GM23248 (cell line): Measurements from ENCODE around the gene XRRA1.

Source experiments
- EZH2 ChIP-seq: fragments of 200-600 bp; sonication (generic); IDR thresholded peaks from 2 replicates; pipeline ENCODE4 v1.6.1; 2018; ENCODE audit warnings: antibody characterized with exemption, mild to moderate bottlenecking; ENCODE audit not compliant: insufficient read depth, poor library complexity, severe bottlenecking
- EZH2phosphoT487 ChIP-seq: fragments of 200-600 bp; sonication (generic); IDR thresholded peaks from 2 replicates; pipeline ENCODE4 v1.6.1; 2018; ENCODE audit warnings: antibody characterized with exemption, moderate library complexity, mild to moderate bottlenecking, low read depth; ENCODE audit not compliant: insufficient read depth

DNA sequence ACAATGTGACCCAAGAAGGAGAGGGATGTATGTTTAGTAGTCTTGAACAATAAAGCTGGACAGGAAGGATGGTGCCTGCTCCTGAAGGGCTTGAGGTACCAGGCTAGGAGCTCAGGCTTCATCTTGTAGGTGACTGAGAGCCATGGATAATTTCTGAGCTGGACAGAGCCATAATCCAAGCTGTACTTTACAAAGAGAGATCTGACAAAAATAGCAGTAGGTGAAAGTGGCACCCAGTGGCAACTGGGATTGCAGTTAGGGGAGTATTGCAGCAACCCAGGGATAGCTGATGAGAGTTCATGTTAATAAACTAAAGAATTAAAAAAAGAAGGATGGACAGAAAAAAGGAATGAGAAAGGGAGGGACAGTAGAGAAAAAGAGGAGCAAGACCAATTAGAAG is 7.4 kb downstream of the XRRA1 start:
- TF ChIP-seq EZH2, result no peak
- TF ChIP-seq EZH2phosphoT487, result no peak
